Measurements from ENCODE around the gene TCL1A. TPM values are rescaled to one million over a fixed set of nuclear protein-coding genes. Genes with fewer than 3 reads are reported as not detected.

The TCL1A gene
- total RNA-seq, 1 experiment from 2014 or later = not detected

GRCh38 chr14:95759941-95760340, 46.0 kb upstream of the TCL1A start:
- H3K4me2 ChIP-seq (ENCODE audit: insufficient read depth, insufficient read length, low read length) = no peak overlapping the region
- no peak overlapping the region for H3K56ac ChIP-seq (ENCODE audit: insufficient read length, low read depth, low read length)
- H2AFZ ChIP-seq (ENCODE audit: low read length) = no peak overlapping the region
- H3K79me2 ChIP-seq (ENCODE audit: insufficient read depth, low read length) = no peaks in the 10 kb centered on the region
- Mint-ChIP-seq H3K9me3 (no peaks in the 10 kb centered on the region), H3K4me3 (no peak overlapping the region), H3K27ac (no peak overlapping the region), H3K27me3 (ENCODE audit: low read depth) (peaks cover 17% of the 10 kb centered on the region), H3K4me1 (peaks cover 10 to 12% of the 10 kb centered on the region in 2 experiments), H3K36me3 (ENCODE audit: insufficient read depth in 1 of 3, low read depth in 3 of 3) (no peaks in the 10 kb centered on the region; a peak in 1 of 7 replicates)
- H3K23ac ChIP-seq (ENCODE audit: insufficient read length, low read depth, low read length) = no peak overlapping the region
- H4K91ac ChIP-seq (ENCODE audit: insufficient read length, low read depth, low read length) = no peak overlapping the region
- no peak overlapping the region for H3K4ac ChIP-seq (ENCODE audit: low read depth, low read length)
- no peak overlapping the region for H4K5ac ChIP-seq (ENCODE audit: insufficient read length, low read depth, low read length)
- H2BK120ac ChIP-seq (ENCODE audit: low read depth, low read length, poor library complexity, severe bottlenecking) = no peak overlapping the region
- H3T11ph ChIP-seq (ENCODE audit: low read length) = no peak overlapping the region
- H4K20me1 ChIP-seq (ENCODE audit: control insufficient read depth, insufficient read depth, insufficient read length) = no peaks in the 10 kb centered on the region
- H2AK5ac ChIP-seq (ENCODE audit: insufficient read length, low read length) = no peak overlapping the region
- no peak overlapping the region for H3K18ac ChIP-seq (ENCODE audit: insufficient read length, low read depth, low read length)
- H3K4me1 ChIP-seq (ENCODE audit: insufficient read depth, low read length) = no peaks in the 10 kb centered on the region
- no peak overlapping the region for H3K9ac ChIP-seq (ENCODE audit: extremely low read depth, insufficient read length, low read length)
- H2BK5ac ChIP-seq (ENCODE audit: insufficient read length, low read length) = no peak overlapping the region
- no peak for DNase-seq
- H3K27me3 ChIP-seq (ENCODE audit: insufficient read depth, low read length) = no peaks in the 10 kb centered on the region
- H2BK15ac ChIP-seq (ENCODE audit: low read depth, low read length) = no peak overlapping the region
- H4K8ac ChIP-seq (replicated peaks; ENCODE audit: insufficient read length, low read depth, low read length) = no peak overlapping the region
- no peaks in the 10 kb centered on the region for H3K23me2 ChIP-seq (ENCODE audit: insufficient read length, low read depth, low read length, poor library complexity, severe bottlenecking)
- no peak overlapping the region for H2BK12ac ChIP-seq (ENCODE audit: insufficient read length, low read depth, low read length)
- H3K79me1 ChIP-seq (ENCODE audit: insufficient read depth, low read depth, low read length, poor library complexity, severe bottlenecking) = no peaks in the 10 kb centered on the region
- no peak overlapping the region for H3K14ac ChIP-seq (ENCODE audit: insufficient read depth, low read length)
- H3K27ac ChIP-seq (ENCODE audit: insufficient read length, low read depth, low read length) = no peak overlapping the region
- no peaks in the 10 kb centered on the region for H3K9me3 ChIP-seq (ENCODE audit: control insufficient read depth, low read depth, low read length)
- TF ChIP-seq, protein P1, sequence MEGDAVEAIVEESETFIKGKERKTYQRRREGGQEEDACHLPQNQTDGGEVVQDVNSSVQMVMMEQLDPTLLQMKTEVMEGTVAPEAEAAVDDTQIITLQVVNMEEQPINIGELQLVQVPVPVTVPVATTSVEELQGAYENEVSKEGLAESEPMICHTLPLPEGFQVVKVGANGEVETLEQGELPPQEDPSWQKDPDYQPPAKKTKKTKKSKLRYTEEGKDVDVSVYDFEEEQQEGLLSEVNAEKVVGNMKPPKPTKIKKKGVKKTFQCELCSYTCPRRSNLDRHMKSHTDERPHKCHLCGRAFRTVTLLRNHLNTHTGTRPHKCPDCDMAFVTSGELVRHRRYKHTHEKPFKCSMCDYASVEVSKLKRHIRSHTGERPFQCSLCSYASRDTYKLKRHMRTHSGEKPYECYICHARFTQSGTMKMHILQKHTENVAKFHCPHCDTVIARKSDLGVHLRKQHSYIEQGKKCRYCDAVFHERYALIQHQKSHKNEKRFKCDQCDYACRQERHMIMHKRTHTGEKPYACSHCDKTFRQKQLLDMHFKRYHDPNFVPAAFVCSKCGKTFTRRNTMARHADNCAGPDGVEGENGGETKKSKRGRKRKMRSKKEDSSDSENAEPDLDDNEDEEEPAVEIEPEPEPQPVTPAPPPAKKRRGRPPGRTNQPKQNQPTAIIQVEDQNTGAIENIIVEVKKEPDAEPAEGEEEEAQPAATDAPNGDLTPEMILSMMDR (conservative IDR thresholded peaks at IDR 0.05) = no peak
- no peak overlapping the region for H2BK20ac ChIP-seq (ENCODE audit: low read depth, low read length, poor library complexity, severe bottlenecking)

Data from H9 (cell line).